Caco-2 (cell line): Measurements from ENCODE around the gene MACROD2. TPM values are rescaled to one million over a fixed set of nuclear protein-coding genes. Genes with fewer than 3 reads are reported as not detected.

Experiments used
- BruUV-seq: library from RNA; stranded (reverse); fragments of 400-500 nt; replicated peaks from 2 replicates; lab custom pipeline; 2021; lab: Mats Ljungman, UMichigan
- CTCF ChIA-PET: fragments of 300-600 bp; sonication (Branson Sonifier 250); formaldehyde crosslinking; loops from one replicate; lab custom pipeline; 2022; ENCODE audit warnings: antibody characterized with exemption; lab: Charles Lee
- POLR2A ChIA-PET: fragments of 300-600 bp; sonication (Branson Sonifier 250); formaldehyde crosslinking; loops from one replicate; lab custom pipeline; 2022; ENCODE audit warnings: antibody characterized with exemption; lab: Charles Lee
- DNase-seq, 2 experiments: peaks; one replicate each; pipeline versions ENCODE4 v3.0.0 to v3.0.0-alpha.2; 2020 to 2022
- H3K27me3 ChIP-seq: replicated peaks from 2 replicates; pipeline ENCODE4 v1.6.0; 2011; ENCODE audit warnings: low read length; ENCODE audit not compliant: control insufficient read depth, insufficient read depth
- H3K36me3 ChIP-seq: 2 replicates; pipeline ENCODE4 v1.5.1; 2011; ENCODE audit warnings: low read length; ENCODE audit not compliant: control insufficient read depth, insufficient read depth
- H3K4me1 ChIP-seq: fragments of 250-450 bp; sonication (Bioruptor Pico); 2 replicates; pipeline ENCODE4 v1.5.1; 2020; ENCODE audit warnings: mild to moderate bottlenecking
- H3K4me3 ChIP-seq: 2 replicates; pipeline ENCODE4 v1.5.1; 2011; ENCODE audit warnings: low read depth, mild to moderate bottlenecking, control low read depth, low read length
- H3K9me3 ChIP-seq: fragments of 250-450 bp; sonication (Bioruptor Pico); 2 replicates; pipeline ENCODE4 v1.5.1; 2020; ENCODE audit warnings: mild to moderate bottlenecking, moderate library complexity
- H3K27ac Mint-ChIP-seq: one replicate; pipeline ENCODE4 v1.8.0; 2022; ENCODE audit warnings: mixed read lengths; ENCODE audit not compliant: unreplicated experiment
- H3K27me3 Mint-ChIP-seq: one replicate; pipeline ENCODE4 v1.8.0; 2022; ENCODE audit warnings: mixed read lengths; ENCODE audit not compliant: insufficient read depth, unreplicated experiment
- H3K36me3 Mint-ChIP-seq: one replicate; pipeline ENCODE4 v1.8.0; 2022; ENCODE audit warnings: mild to moderate bottlenecking, mixed read lengths; ENCODE audit not compliant: insufficient read depth, unreplicated experiment
- H3K4me1 Mint-ChIP-seq: one replicate; pipeline ENCODE4 v1.8.0; 2022; ENCODE audit warnings: low read depth, mixed read lengths; ENCODE audit not compliant: unreplicated experiment
- H3K4me3 Mint-ChIP-seq: one replicate; pipeline ENCODE4 v1.8.0; 2022; ENCODE audit warnings: mild to moderate bottlenecking, moderate library complexity, mixed read lengths; ENCODE audit not compliant: unreplicated experiment
- H3K9me3 Mint-ChIP-seq: one replicate; pipeline ENCODE4 v1.8.0; 2022; ENCODE audit warnings: mixed read lengths; ENCODE audit not compliant: unreplicated experiment
- intact Hi-C: fragments of 100-400 bp; cut with micrococcal nuclease; formaldehyde crosslinking; loops from one replicate; pipeline ENCODE4 v1.10.0; 2022; ENCODE audit not compliant: unreplicated experiment
- total RNA-seq: library from RNA; stranded (reverse); gene quantifications from 2 replicates; pipeline ENCODE4 v1.2.3, GENCODE V29; 2022
- TF ChIP-seq, protein P1 (sequence below), 2 experiments: fragments of 200-600 bp in 1 of 2; IDR thresholded peaks; 1 replicate in 1 of 2; 2 replicates in 1 of 2; pipeline versions ENCODE4 v1.5.1 to v1.8.0; 2011 to 2022; ENCODE audit warnings: antibody characterized with exemption in 1 of 2, control low read depth in 1 of 2, inconsistent platforms in 1 of 2, low read depth in 1 of 2, low read length in 1 of 2, mild to moderate bottlenecking in 1 of 2, moderate library complexity in 1 of 2; ENCODE audit not compliant: insufficient read depth in 1 of 2, severe bottlenecking in 1 of 2, unreplicated experiment in 1 of 2

Gene MACROD2
- total RNA-seq, 1 experiment from 2014 or later = 6.4 TPM

GRCh38 chr20:15676815-15677214, 1681.5 kb downstream of the MACROD2 start:
- Mint-ChIP-seq H3K36me3 (no peaks in the 10 kb centered on the region), H3K9me3 (no peaks in the 10 kb centered on the region), H3K4me1 (peaks cover 16% of the 10 kb centered on the region), H3K27ac (no peak overlapping the region), H3K4me3 (no peak overlapping the region), H3K27me3 (no peaks in the 10 kb centered on the region)
- intact Hi-C loops = no loop called here
- no peaks in the 10 kb centered on the region for H3K27me3 ChIP-seq
- ChIA-PET CTCF (no interaction called here), POLR2A (no interaction called here)
- TF ChIP-seq, protein P1, sequence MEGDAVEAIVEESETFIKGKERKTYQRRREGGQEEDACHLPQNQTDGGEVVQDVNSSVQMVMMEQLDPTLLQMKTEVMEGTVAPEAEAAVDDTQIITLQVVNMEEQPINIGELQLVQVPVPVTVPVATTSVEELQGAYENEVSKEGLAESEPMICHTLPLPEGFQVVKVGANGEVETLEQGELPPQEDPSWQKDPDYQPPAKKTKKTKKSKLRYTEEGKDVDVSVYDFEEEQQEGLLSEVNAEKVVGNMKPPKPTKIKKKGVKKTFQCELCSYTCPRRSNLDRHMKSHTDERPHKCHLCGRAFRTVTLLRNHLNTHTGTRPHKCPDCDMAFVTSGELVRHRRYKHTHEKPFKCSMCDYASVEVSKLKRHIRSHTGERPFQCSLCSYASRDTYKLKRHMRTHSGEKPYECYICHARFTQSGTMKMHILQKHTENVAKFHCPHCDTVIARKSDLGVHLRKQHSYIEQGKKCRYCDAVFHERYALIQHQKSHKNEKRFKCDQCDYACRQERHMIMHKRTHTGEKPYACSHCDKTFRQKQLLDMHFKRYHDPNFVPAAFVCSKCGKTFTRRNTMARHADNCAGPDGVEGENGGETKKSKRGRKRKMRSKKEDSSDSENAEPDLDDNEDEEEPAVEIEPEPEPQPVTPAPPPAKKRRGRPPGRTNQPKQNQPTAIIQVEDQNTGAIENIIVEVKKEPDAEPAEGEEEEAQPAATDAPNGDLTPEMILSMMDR (IDR thresholded peaks at IDR 0.05; ENCODE audit: insufficient read depth in 1 of 2, low read depth in 1 of 2, low read length in 1 of 2, severe bottlenecking in 1 of 2, unreplicated experiment in 1 of 2) = no peak
- H3K4me3 ChIP-seq = no peak overlapping the region
- no TSS peak for BruUV-seq
- no peaks in the 10 kb centered on the region for H3K9me3 ChIP-seq
- DNase-seq = no peak
- no peaks in the 10 kb centered on the region for H3K4me1 ChIP-seq
- no peaks in the 10 kb centered on the region for H3K36me3 ChIP-seq

DNA sequence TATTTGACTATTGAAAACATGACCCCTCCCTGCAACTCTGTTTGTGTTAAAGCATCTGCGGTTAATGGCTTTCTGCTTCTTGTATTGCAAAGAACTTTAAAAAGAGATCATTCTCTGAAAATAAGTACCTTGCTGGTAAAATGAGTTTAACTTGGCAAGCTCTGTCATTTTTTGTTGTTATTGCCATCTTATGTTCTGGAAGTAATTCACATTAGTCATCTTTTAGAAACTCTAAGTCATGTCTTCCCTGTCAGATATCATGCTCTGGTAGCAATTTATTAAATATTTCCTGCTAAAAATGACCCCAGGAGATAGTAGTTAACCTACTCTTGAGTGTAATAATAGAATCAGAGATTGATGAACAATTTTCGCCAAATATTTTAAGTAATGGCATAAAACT, 1687.4 kb downstream of the MACROD2 start:
- no peaks in the 10 kb centered on the region for H3K27me3 ChIP-seq
- H3K9me3 ChIP-seq = no peaks in the 10 kb centered on the region
- Mint-ChIP-seq H3K4me3 (no peak overlapping the region), H3K27me3 (no peaks in the 10 kb centered on the region), H3K36me3 (no peaks in the 10 kb centered on the region), H3K9me3 (no peaks in the 10 kb centered on the region), H3K4me1 (no peaks in the 10 kb centered on the region), H3K27ac (no peak overlapping the region)
- no peaks in the 10 kb centered on the region for H3K36me3 ChIP-seq
- intact Hi-C loops = no loop called here
- POLR2A ChIA-PET = no interaction called here
- TF ChIP-seq, protein P1 (IDR thresholded peaks at IDR 0.05; ENCODE audit: insufficient read depth in 1 of 2, low read depth in 1 of 2, low read length in 1 of 2, severe bottlenecking in 1 of 2, unreplicated experiment in 1 of 2) = no peak
- CTCF ChIA-PET = no interaction called here
- H3K4me3 ChIP-seq = no peak overlapping the region
- BruUV-seq = no TSS peak
- DNase-seq = no peak
- H3K4me1 ChIP-seq = no peaks in the 10 kb centered on the region; the same call in 1 of the 2 replicates

DNA sequence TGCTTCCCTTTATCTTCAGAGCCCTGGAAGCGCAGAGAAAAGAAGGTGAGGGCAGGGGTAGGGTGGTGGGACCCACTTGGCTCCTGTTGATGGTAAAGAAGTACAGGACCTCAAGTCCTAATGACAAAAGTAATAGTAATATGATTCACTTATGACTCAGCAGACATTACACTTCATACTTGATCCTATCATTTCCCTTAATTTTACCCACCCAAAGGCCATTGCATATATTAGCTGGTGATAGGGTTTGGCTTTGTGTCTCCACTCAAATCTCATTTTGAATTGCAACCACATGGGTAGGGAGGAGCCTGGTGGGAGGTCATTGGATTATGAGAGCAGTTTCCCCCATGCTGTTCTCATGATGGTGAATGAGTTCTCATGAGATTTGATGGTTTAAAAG, 1697.3 kb downstream of the MACROD2 start:
- no peaks in the 10 kb centered on the region for H3K9me3 ChIP-seq
- ChIA-PET CTCF (no interaction called here), POLR2A (no interaction called here)

More for the DNA sequence above, 1697.3 kb downstream of the MACROD2 start:
- H3K27me3 Mint-ChIP-seq = no peaks in the 10 kb centered on the region
- Histone ChIP-seq H3K36me3 (no peaks in the 10 kb centered on the region), H3K4me1 (no peaks in the 10 kb centered on the region; the same call in 1 of the 2 replicates), H3K4me3 (no peak overlapping the region), H3K27me3 (no peaks in the 10 kb centered on the region)
- intact Hi-C loops = no loop called here
- no peaks in the 10 kb centered on the region for H3K36me3 Mint-ChIP-seq
- no peak overlapping the region for H3K4me3 Mint-ChIP-seq
- H3K4me1 Mint-ChIP-seq = no peaks in the 10 kb centered on the region
- H3K9me3 Mint-ChIP-seq = peaks cover 23% of the 10 kb centered on the region
- BruUV-seq = no TSS peak
- TF ChIP-seq, protein P1 (IDR thresholded peaks at IDR 0.05; ENCODE audit: insufficient read depth in 1 of 2, low read depth in 1 of 2, low read length in 1 of 2, severe bottlenecking in 1 of 2, unreplicated experiment in 1 of 2) = no peak
- H3K27ac Mint-ChIP-seq = no peak overlapping the region
- DNase-seq = no peak
